ENCODE results near the gene USP30. TPM values are rescaled to one million over a fixed set of nuclear protein-coding genes. Genes with fewer than 3 reads are reported as not detected.

The USP30 gene
- total RNA-seq, 1 experiment from 2014 or later: 4.0 TPM

- no peak for DNase-seq (ENCODE audit: unreplicated experiment)
- Mint-ChIP-seq H3K27me3 (ENCODE audit: insufficient read depth, unreplicated experiment) (peaks cover 45% of the 10 kb centered on the region), H3K9me3 (ENCODE audit: unreplicated experiment) (no peaks in the 10 kb centered on the region), H3K36me3 (ENCODE audit: insufficient read depth, unreplicated experiment) (no peaks in the 10 kb centered on the region), H3K4me3 (ENCODE audit: unreplicated experiment) (no peak overlapping the region), H3K4me1 (ENCODE audit: insufficient read depth, unreplicated experiment) (no peaks in the 10 kb centered on the region), H3K27ac (ENCODE audit: low read depth, unreplicated experiment) (no peak overlapping the region)
- POLR2A ChIA-PET: no interaction called here
- BruUV-seq (replicated peaks): no TSS peak
- no peak for TF ChIP-seq CTCF (IDR thresholded peaks at IDR 0.05; ENCODE audit: unreplicated experiment)
- intact Hi-C loops (cut with micrococcal nuclease): no loop called here
- CTCF ChIA-PET: no interaction called here
These were observed 42.1 kb upstream of the USP30 start for GRCh38 chr12:109010259-109010658.

GRCh38 chr12:109014984-109015765 lies 37.2 kb upstream of the USP30 start:
- ChIA-PET POLR2A (no interaction called here), CTCF (no interaction called here)
- TF ChIP-seq CTCF (IDR thresholded peaks at IDR 0.05; ENCODE audit: unreplicated experiment): no peak
- Mint-ChIP-seq H3K36me3 (ENCODE audit: insufficient read depth, unreplicated experiment) (no peaks in the 10 kb centered on the region), H3K4me1 (ENCODE audit: insufficient read depth, unreplicated experiment) (no peaks in the 10 kb centered on the region), H3K9me3 (ENCODE audit: unreplicated experiment) (no peaks in the 10 kb centered on the region), H3K4me3 (ENCODE audit: unreplicated experiment) (no peak overlapping the region), H3K27me3 (ENCODE audit: insufficient read depth, unreplicated experiment) (peaks cover 52% of the 10 kb centered on the region), H3K27ac (ENCODE audit: low read depth, unreplicated experiment) (no peak overlapping the region)
- no TSS peak for BruUV-seq (replicated peaks)
- no peak for DNase-seq (ENCODE audit: unreplicated experiment)
- intact Hi-C loops (cut with micrococcal nuclease): no loop called here

GRCh38 chr12:109016016-109016415 lies 36.4 kb upstream of the USP30 start:
- DNase-seq (ENCODE audit: unreplicated experiment): no peak
- ChIA-PET CTCF (no interaction called here), POLR2A (no interaction called here)
- H3K27ac Mint-ChIP-seq (ENCODE audit: low read depth, unreplicated experiment): no peak overlapping the region
- H3K4me1 Mint-ChIP-seq (ENCODE audit: insufficient read depth, unreplicated experiment): no peaks in the 10 kb centered on the region
- intact Hi-C loops (cut with micrococcal nuclease): no loop called here
- H3K27me3 Mint-ChIP-seq (ENCODE audit: insufficient read depth, unreplicated experiment): peaks cover 49% of the 10 kb centered on the region
- no peak for TF ChIP-seq CTCF (IDR thresholded peaks at IDR 0.05; ENCODE audit: unreplicated experiment)
- no peaks in the 10 kb centered on the region for H3K9me3 Mint-ChIP-seq (ENCODE audit: unreplicated experiment)
- no peak overlapping the region for H3K4me3 Mint-ChIP-seq (ENCODE audit: unreplicated experiment)
- H3K36me3 Mint-ChIP-seq (ENCODE audit: insufficient read depth, unreplicated experiment): no peaks in the 10 kb centered on the region
- no TSS peak for BruUV-seq (replicated peaks)

- POLR2A ChIA-PET: no interaction called here
- no TSS peak for BruUV-seq (replicated peaks)
- no peak for DNase-seq (ENCODE audit: unreplicated experiment)
- Mint-ChIP-seq H3K27me3 (ENCODE audit: insufficient read depth, unreplicated experiment) (peaks cover 39% of the 10 kb centered on the region), H3K4me1 (ENCODE audit: insufficient read depth, unreplicated experiment) (no peaks in the 10 kb centered on the region), H3K9me3 (ENCODE audit: unreplicated experiment) (no peaks in the 10 kb centered on the region), H3K36me3 (ENCODE audit: insufficient read depth, unreplicated experiment) (no peaks in the 10 kb centered on the region), H3K27ac (ENCODE audit: low read depth, unreplicated experiment) (no peak overlapping the region), H3K4me3 (ENCODE audit: unreplicated experiment) (no peak overlapping the region)
- no peak for TF ChIP-seq CTCF (IDR thresholded peaks at IDR 0.05; ENCODE audit: unreplicated experiment)
- CTCF ChIA-PET: no interaction called here
- intact Hi-C loops (cut with micrococcal nuclease): no loop called here
These were observed 35.4 kb upstream of the USP30 start for GRCh38 chr12:109016978-109017377.
